Neutrophil (primary cell): ENCODE data around the gene TMEM256.

Source experiments
- H3K27ac ChIP-seq: fragments of 200-600 bp; sonication (generic); 2 replicates; pipeline ENCODE4 v1.5.1; 2016; ENCODE audit warnings: mild to moderate bottlenecking, moderate library complexity
- H3K27me3 ChIP-seq: fragments of 200-600 bp; sonication (generic); 2 replicates; pipeline ENCODE4 v1.6.0; 2016; ENCODE audit warnings: mild to moderate bottlenecking
- H3K36me3 ChIP-seq: fragments of 200-600 bp; sonication (generic); 2 replicates; pipeline ENCODE4 v1.5.1; 2017
- H3K4me1 ChIP-seq, 2 experiments: fragments of 200-600 bp in 1 of 2; sonication (generic) in 1 of 2; 1 replicate in 1 of 2; 2 replicates in 1 of 2; pipeline versions ENCODE4 v1.5.1 to v1.6.1; 2013 to 2016; ENCODE audit warnings: low read depth in 1 of 2, low read length in 1 of 2, mild to moderate bottlenecking in 1 of 2, moderate library complexity in 1 of 2; ENCODE audit not compliant: control insufficient read depth in 1 of 2, insufficient read depth in 1 of 2
- H3K4me3 ChIP-seq, 2 experiments: fragments of 200-600 bp in 1 of 2; sonication (generic) in 1 of 2; 1 replicate in 1 of 2; 2 replicates in 1 of 2; pipeline ENCODE4 v1.5.1; 2013 to 2016; ENCODE audit warnings: low read depth in 1 of 2, low read length in 1 of 2, mild to moderate bottlenecking in 1 of 2, moderate library complexity in 1 of 2
- H3K9me3 ChIP-seq: fragments of 200-600 bp; sonication (generic); 2 replicates; pipeline ENCODE4 v1.5.1; 2016
- TF ChIP-seq, protein P1 (sequence below): fragments of 200-600 bp; sonication (generic); IDR thresholded peaks from 2 replicates; pipeline ENCODE4 v1.5.1; 2016; ENCODE audit warnings: antibody characterized with exemption

TMEM256 gene

DNA sequence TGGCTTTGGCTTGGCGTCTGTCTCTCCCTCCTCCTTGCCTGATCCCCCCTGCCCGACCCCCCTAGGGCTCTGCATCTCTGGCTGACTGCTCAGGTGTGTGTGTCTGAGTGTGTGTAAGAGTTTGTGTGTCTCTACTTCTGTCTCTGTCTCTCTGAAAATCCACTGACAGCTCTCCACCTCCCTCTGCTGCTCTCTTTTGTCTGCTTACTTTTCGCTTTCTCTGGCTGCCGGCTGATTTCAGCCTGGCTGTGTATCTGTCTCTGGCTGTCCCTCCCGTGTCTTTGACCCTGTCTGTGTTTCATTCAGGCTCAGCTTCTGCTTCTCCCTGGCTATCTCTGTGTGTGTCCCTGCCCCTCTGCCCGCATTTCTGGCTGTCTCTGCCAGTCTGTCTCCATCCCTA, 12.4 kb upstream of the TMEM256 start:
- TF ChIP-seq, protein P1, sequence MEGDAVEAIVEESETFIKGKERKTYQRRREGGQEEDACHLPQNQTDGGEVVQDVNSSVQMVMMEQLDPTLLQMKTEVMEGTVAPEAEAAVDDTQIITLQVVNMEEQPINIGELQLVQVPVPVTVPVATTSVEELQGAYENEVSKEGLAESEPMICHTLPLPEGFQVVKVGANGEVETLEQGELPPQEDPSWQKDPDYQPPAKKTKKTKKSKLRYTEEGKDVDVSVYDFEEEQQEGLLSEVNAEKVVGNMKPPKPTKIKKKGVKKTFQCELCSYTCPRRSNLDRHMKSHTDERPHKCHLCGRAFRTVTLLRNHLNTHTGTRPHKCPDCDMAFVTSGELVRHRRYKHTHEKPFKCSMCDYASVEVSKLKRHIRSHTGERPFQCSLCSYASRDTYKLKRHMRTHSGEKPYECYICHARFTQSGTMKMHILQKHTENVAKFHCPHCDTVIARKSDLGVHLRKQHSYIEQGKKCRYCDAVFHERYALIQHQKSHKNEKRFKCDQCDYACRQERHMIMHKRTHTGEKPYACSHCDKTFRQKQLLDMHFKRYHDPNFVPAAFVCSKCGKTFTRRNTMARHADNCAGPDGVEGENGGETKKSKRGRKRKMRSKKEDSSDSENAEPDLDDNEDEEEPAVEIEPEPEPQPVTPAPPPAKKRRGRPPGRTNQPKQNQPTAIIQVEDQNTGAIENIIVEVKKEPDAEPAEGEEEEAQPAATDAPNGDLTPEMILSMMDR, result no peak
- peaks cover 4% of the 10 kb centered on the region for H3K27me3 ChIP-seq
- no peaks in the 10 kb centered on the region for H3K36me3 ChIP-seq

DNA sequence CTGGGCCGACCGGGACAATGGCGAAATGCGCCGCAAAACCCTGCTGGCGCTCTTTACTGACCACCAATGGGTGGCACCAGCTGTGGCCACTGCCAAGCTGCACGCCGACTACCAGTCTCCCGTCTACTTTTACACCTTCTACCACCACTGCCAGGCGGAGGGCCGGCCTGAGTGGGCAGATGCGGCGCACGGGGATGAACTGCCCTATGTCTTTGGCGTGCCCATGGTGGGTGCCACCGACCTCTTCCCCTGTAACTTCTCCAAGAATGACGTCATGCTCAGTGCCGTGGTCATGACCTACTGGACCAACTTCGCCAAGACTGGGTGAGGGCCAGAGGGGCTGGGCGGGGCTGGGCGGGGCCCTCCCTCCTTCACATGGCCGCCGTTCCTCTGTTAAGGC, 11.9 kb upstream of the TMEM256 start:
- Histone ChIP-seq H3K9me3 (no peaks in the 10 kb centered on the region), H3K4me1 (no peaks in the 10 kb centered on the region), H3K27ac (no peak overlapping the region), H3K36me3 (no peaks in the 10 kb centered on the region), H3K4me3 (no peak overlapping the region), H3K27me3 (peaks cover 9% of the 10 kb centered on the region)
- TF ChIP-seq, protein P1, result no peak

More for the DNA sequence above, 12.4 kb upstream of the TMEM256 start:
- Histone ChIP-seq H3K4me1 (no peaks in the 10 kb centered on the region), H3K4me3 (no peak overlapping the region), H3K9me3 (no peaks in the 10 kb centered on the region), H3K27ac (no peak overlapping the region)

DNA sequence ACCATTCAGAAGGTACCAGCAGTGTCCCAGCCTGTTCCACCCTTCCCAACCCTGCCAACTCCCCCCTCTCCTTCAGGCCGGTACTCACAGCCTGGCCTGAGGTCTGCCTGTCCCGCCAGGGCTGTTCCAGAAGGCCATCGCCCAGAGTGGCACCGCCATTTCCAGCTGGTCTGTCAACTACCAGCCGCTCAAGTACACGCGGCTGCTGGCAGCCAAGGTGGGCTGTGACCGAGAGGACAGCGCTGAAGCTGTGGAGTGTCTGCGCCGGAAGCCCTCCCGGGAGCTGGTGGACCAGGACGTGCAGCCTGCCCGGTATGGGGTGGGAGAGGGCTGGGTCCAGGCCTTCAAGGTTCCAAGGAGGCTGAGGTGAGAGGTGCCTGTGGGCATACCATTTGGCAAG, 10.9 kb upstream of the TMEM256 start:
- TF ChIP-seq, protein P1, result no peak
- Histone ChIP-seq H3K27me3 (peaks cover 17% of the 10 kb centered on the region), H3K9me3 (no peaks in the 10 kb centered on the region), H3K4me3 (no peak overlapping the region), H3K4me1 (no peaks in the 10 kb centered on the region), H3K27ac (no peak overlapping the region), H3K36me3 (no peaks in the 10 kb centered on the region)

GRCh38 chr17:7413346-7413985, 9.6 kb upstream of the TMEM256 start:
- no peaks in the 10 kb centered on the region for H3K4me1 ChIP-seq
- H3K27ac ChIP-seq, result no peak overlapping the region
- no peak overlapping the region for H3K4me3 ChIP-seq
- peaks cover 30% of the 10 kb centered on the region for H3K27me3 ChIP-seq
- H3K9me3 ChIP-seq, result no peaks in the 10 kb centered on the region
- TF ChIP-seq, protein P1, result no peak
- H3K36me3 ChIP-seq, result no peaks in the 10 kb centered on the region

GRCh38 chr17:7411427-7411750, 7.5 kb upstream of the TMEM256 start:
- Histone ChIP-seq H3K4me3 (no peak overlapping the region), H3K27me3 (peaks cover 51% of the 10 kb centered on the region), H3K4me1 (no peaks in the 10 kb centered on the region), H3K9me3 (no peaks in the 10 kb centered on the region), H3K27ac (no peak overlapping the region), H3K36me3 (no peaks in the 10 kb centered on the region)
- TF ChIP-seq, protein P1, result no peak
